HAP-1 (cell line): ENCODE data around the gene JAK1.

Source experiments
- DNase-seq, 2 experiments: peaks; one replicate each; pipeline ENCODE4 v3.0.0-alpha.2; 2016 to 2020; ENCODE audit warnings: low spot score in 2 of 2
- H3K27me3 ChIP-seq: fragments of 250-450 bp; sonication (Bioruptor Pico); 2 replicates; pipeline ENCODE4 v1.5.1; 2020; ENCODE audit warnings: low read depth, mild to moderate bottlenecking, moderate library complexity
- H3K36me3 ChIP-seq: fragments of 250-450 bp; sonication (Bioruptor Pico); replicated peaks from 2 replicates; pipeline ENCODE4 v1.5.1; 2020; ENCODE audit warnings: mild to moderate bottlenecking
- H3K4me1 ChIP-seq: fragments of 250-450 bp; sonication (Bioruptor Pico); 2 replicates; pipeline ENCODE4 v1.5.1; 2020; ENCODE audit warnings: mild to moderate bottlenecking
- H3K4me3 ChIP-seq: fragments of 250-450 bp; sonication (Bioruptor Pico); 2 replicates; pipeline ENCODE4 v1.5.1; 2020; ENCODE audit warnings: mild to moderate bottlenecking, moderate library complexity
- H3K9me3 ChIP-seq: fragments of 250-450 bp; sonication (Bioruptor Pico); 2 replicates; pipeline ENCODE4 v1.5.1; 2020; ENCODE audit warnings: mild to moderate bottlenecking, moderate library complexity
- in situ Hi-C: fragments of 300-500 bp; cut with MboI; formaldehyde crosslinking; loops from 3 replicates; pipeline ENCODE4 v1.14.3; 2020; ENCODE audit warnings: low sequenced_read_pairs, inconsistent platforms, mixed read lengths

JAK1 gene

DNA sequence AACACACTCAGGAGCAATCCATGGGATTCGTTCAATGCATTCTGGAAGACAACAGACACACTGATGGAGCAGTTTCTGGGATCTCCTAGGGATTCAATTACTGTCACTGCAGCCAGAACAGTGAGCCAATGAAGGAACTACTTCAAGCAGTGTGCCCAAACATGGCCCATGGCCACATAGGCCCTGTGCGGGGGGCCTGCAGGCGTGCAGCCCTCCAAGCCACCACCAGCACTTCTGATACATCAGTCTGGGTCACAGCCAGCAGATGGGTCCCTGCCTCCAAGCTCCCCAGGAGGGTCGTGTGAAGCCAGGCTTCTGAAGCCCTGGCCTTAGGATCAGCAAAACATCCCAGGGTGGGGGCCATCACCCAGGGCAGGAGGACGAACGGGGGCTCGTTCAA is 122.2 kb downstream of the JAK1 start:
- Histone ChIP-seq H3K27me3 (no peaks in the 10 kb centered on the region), H3K9me3 (no peaks in the 10 kb centered on the region), H3K36me3 (no peaks in the 10 kb centered on the region), H3K4me1 (no peaks in the 10 kb centered on the region), H3K4me3 (no peak overlapping the region)
- no peak for DNase-seq
- in situ Hi-C loops = no loop called here

DNA sequence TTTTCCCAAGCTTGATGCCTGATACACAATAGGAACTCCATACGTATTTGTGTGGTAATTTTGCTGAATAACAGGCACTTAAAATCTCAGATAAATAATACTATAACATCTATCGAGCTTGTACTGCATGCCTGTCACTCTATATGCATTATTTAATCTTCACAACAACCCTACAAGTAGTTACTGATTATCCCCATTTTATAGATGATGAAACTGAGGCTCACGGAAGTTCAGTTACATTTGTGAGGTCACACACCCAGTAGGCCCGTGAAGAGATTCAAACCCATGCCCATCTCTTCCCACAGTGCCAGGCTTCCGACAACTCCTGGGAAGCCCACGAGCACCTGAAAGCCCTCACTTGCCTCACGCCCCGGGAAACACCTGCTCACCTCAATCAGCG is 122.7 kb downstream of the JAK1 start:
- Histone ChIP-seq H3K27me3 (no peaks in the 10 kb centered on the region), H3K9me3 (no peaks in the 10 kb centered on the region), H3K36me3 (no peaks in the 10 kb centered on the region), H3K4me3 (no peak overlapping the region), H3K4me1 (no peaks in the 10 kb centered on the region)
- in situ Hi-C loops = no loop called here
- DNase-seq = no peak

DNA sequence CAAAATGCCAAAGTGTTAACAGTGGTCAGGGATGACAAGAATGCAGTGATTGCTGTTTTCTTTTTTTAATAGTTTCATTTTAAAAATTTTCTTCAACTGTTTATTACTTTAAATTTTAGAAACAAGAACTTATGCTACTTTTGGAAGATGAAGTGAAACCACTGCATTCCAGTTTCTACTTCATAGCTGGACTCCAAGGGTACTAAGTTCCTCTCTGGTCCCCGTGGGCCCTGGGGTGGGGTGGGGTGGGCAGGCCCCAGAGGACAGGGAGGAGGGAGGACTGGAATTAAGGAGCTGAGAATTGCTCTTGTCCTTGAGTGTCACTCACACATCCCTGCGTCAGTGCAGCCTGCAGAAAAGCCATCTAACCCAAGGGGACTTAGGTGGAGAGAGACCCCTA is 124.1 kb downstream of the JAK1 start:
- in situ Hi-C loops = no loop called here
- DNase-seq = no peak
- H3K36me3 ChIP-seq = peaks cover 6% of the 10 kb centered on the region; the same call in 1 of the 2 replicates
- H3K9me3 ChIP-seq = no peaks in the 10 kb centered on the region
- no peaks in the 10 kb centered on the region for H3K27me3 ChIP-seq
- no peak overlapping the region for H3K4me3 ChIP-seq
- no peaks in the 10 kb centered on the region for H3K4me1 ChIP-seq

DNA sequence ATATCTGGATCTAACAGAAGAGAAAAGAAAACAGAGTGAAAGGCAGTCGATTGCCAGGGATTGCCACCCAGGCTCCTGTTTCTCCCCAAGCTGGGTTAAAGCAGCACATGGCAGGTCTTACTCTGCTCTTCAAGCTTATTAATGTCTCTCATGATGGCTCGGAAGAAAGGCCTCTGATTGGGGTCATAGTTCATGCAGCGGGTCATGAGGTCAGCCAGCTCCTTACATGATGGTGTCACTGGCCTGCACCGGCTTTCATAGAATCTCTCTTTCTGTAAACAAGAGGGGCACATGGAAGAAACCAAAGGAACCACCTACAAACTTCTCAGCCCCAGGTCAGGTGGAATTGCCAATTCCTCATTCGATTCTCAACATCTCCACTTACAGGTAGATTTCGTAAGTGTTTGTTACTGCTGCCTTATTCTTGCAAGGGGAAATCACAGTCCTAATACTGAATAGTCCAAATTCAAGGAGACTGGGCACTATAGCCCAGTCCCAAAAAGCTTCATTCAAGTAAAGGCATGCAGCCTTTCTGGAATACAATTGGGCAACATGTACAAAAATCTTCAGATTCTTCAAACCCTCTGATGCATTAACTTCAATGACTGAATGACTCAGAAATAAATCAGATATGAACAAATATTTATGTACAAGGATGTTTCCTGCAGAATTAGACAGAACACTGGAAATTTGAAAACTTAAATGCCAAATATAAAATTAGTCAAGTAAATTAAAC is 124.9 kb downstream of the JAK1 start:
- no peaks in the 10 kb centered on the region for H3K4me1 ChIP-seq
- peaks cover 7% of the 10 kb centered on the region; the same call in 1 of the 2 replicates for H3K36me3 ChIP-seq
- no peak overlapping the region for H3K4me3 ChIP-seq
- DNase-seq = no peak
- no peaks in the 10 kb centered on the region for H3K9me3 ChIP-seq
- H3K27me3 ChIP-seq = no peaks in the 10 kb centered on the region
- in situ Hi-C loops = no loop called here

DNA sequence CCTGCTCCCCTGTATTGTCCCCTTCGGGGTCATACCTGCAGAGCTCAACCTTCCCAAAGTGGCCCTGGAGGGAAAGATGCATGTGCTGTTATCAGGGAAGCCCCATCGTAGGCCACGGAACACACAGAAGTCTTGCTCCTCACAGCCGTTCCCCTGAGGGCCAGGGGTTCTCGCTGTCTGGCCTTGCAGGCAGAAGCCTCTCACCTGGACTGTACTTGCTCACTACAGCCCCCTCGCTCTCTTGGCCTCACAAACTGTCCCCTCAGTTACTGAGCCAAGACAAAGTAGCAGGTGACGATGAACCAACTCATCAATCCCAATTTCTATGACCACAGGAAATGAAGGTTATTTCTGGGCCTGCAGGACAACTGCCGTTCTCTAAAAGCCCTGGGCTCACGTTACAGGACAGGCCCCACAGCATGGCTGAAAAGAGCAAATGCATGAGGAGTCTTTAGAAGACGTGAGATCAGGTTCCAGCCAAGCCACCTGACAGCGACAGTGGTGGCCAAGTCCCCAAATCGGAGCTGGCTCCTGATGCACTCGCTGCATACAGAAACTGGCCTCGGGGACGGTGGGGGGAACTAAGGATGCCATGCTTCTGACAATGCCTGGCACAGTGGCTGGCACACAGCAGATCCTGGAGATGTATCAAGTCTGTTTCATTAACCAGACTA is 126.5 kb downstream of the JAK1 start:
- Histone ChIP-seq H3K9me3 (no peaks in the 10 kb centered on the region), H3K36me3 (peaks cover 7% of the 10 kb centered on the region; the same call in 1 of the 2 replicates), H3K4me3 (no peak overlapping the region), H3K27me3 (no peaks in the 10 kb centered on the region), H3K4me1 (no peaks in the 10 kb centered on the region)
- in situ Hi-C loops = no loop called here
- no peak for DNase-seq

DNA sequence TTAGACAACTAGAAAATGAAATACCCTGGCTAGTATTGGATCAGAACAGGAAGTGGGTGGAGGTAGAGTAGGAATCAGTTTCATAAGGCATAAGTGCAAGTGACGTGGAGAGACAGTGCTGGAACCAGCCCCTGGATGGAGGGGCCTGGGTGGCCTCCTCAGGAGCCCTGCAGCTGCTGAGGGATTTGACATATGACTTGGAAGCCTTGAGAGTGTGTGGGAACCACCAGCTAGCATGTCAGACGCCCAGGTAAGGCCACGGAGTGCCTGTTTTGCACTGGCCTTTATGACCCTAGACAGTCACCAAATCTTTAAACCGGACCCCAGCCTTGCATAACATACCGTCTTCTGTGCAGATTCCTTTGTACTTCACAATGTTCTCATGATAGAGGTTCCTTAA is 127.1 kb downstream of the JAK1 start:
- in situ Hi-C loops = no loop called here
- Histone ChIP-seq H3K36me3 (peaks cover 8% of the 10 kb centered on the region), H3K4me1 (no peaks in the 10 kb centered on the region)

DNA sequence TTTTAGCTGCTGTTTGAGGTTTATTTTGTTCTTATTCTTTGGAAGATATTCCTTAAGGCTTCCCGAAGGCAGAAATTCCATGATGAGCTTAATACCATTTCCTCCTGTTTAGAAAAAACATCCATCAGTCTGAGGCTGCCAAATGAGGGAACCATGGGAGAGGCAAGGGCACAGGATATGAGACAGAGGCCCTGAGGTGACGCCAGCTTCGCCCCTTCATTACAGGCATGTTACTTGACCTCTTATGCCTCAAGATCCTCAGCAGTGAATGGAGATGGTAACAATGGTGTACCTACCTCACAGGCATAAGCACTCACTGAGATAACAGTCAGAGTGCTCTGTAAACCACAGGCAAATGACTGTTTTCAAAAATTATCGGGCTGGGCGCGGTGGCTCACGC is 127.9 kb downstream of the JAK1 start:
- peaks cover 16% of the 10 kb centered on the region for H3K36me3 ChIP-seq
- DNase-seq = no peak
- in situ Hi-C loops = no loop called here

More for the DNA sequence above, 127.1 kb downstream of the JAK1 start:
- Histone ChIP-seq H3K4me3 (no peak overlapping the region), H3K9me3 (no peaks in the 10 kb centered on the region), H3K27me3 (no peaks in the 10 kb centered on the region)
- no peak for DNase-seq

DNA sequence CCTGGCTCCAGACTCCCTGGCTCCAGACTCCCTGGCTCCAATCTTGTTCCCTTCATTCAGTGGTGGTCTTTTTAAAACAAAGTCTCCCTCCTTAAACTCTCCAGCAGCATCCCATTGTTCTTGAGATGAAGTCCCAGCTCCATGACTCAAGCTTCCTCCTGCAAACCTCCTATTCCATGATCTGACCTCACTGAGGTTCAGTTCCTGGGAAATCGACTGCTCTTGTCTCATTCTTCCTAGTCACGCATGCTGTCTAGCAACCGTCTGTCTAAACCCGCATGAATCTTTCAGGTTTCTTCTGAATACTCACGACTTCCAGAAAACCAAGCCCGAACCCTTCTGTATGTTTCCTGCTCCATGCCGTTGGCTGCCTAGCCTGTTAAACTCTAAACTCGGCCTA is 129.5 kb downstream of the JAK1 start:
- Histone ChIP-seq H3K9me3 (no peaks in the 10 kb centered on the region), H3K4me1 (no peaks in the 10 kb centered on the region), H3K27me3 (no peaks in the 10 kb centered on the region), H3K36me3 (peaks cover 26% of the 10 kb centered on the region), H3K4me3 (no peak overlapping the region)
- no peak for DNase-seq
- in situ Hi-C loops = no loop called here

More for the DNA sequence above, 127.9 kb downstream of the JAK1 start:
- Histone ChIP-seq H3K9me3 (no peaks in the 10 kb centered on the region), H3K4me1 (no peaks in the 10 kb centered on the region), H3K4me3 (no peak overlapping the region), H3K27me3 (no peaks in the 10 kb centered on the region)

DNA sequence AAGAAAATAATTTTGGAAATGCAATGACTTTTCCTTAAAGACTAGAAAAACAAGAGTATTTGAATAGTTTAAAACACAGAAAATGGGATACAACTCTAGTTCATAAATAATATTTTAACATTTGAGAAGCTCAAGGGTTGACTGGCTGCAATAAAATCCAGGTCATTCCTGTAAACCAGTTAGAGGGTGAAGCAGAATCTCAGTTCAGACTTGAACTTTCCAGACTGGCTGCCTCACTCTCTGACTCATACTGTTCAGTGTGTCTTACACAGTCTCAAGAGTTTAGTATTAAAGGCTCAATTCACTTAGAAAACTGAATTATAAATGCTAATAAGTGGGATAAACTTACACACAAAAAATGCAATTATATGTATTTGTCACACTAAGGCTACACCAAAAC is 131.6 kb downstream of the JAK1 start:
- DNase-seq = no peak
- Histone ChIP-seq H3K4me3 (no peak overlapping the region), H3K36me3 (peaks cover 26% of the 10 kb centered on the region), H3K27me3 (no peaks in the 10 kb centered on the region), H3K4me1 (no peaks in the 10 kb centered on the region), H3K9me3 (no peaks in the 10 kb centered on the region)
- in situ Hi-C loops = no loop called here

DNA sequence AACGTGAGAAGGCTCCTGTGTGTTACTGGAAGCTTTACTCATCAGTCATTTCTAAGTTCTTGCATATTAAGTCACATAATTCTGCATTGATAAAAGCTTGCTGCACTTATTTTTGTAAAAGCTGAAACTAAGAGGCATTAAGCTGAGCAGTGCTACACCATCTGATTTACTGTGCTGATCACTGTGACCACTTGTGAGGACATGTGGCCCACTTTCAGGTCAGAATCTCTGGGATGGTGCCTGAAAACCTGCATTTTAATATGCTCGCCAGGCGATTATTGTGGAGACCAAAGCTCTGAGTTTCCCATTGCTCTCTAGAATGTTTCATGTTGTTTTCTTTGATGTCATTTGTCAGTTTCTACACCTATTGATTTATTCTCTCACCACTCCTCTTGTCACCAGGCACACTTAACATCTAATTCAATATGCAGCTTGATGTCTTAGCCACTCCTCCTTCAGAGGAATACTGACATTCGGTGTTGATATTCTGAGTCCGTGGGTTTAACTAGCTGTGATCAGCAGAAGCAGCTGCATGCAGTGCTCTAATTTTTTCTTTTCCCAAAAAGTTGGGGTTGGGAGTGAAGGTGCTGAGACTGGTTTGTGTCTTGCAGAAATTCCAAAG is 136.2 kb downstream of the JAK1 start:
- Histone ChIP-seq H3K36me3 (peaks cover 19% of the 10 kb centered on the region), H3K4me3 (no peak overlapping the region), H3K4me1 (peaks cover 7% of the 10 kb centered on the region; the same call in 1 of the 2 replicates), H3K27me3 (no peaks in the 10 kb centered on the region), H3K9me3 (no peaks in the 10 kb centered on the region)
- in situ Hi-C loops = no loop called here
- no peak for DNase-seq

DNA sequence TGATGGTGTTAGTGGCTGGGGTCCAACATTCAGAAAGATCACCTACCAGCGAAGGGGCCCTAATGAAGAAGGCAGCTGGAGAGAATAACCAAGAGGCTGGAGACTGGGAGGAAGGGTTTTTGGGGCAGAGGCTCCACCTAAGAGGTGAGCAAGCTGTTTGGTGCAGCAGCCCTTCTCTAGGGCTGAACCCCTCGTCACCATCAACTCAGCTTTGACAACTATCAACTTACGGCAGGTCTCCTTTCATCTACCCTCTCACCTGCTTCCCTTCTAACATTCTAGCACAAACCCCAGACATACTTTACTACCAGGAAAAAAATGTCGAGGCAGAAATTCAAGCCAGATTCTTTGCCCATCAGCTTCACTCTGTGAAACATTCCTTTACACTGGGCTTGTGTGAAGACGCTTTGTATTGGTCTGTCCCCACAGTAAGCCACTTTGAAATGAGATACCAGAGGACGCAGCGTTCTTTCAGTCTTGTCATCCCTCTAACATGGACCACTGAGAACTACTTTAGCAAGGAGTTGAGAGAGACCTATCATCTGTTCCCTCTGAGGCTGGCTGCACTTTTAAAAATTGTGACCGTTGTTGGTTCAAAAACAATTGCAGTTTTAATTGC is 136.8 kb downstream of the JAK1 start:
- in situ Hi-C loops = loop anchor here (10.0 kb wide), 1 partner anchor 565 kb away; no protein-coding TSS in a partner anchor
- peaks cover 7% of the 10 kb centered on the region; the same call in 1 of the 2 replicates for H3K4me1 ChIP-seq
- no peaks in the 10 kb centered on the region for H3K9me3 ChIP-seq
- H3K4me3 ChIP-seq = no peak overlapping the region
- H3K27me3 ChIP-seq = no peaks in the 10 kb centered on the region
- DNase-seq = no peak
- H3K36me3 ChIP-seq = peaks cover 19% of the 10 kb centered on the region

DNA sequence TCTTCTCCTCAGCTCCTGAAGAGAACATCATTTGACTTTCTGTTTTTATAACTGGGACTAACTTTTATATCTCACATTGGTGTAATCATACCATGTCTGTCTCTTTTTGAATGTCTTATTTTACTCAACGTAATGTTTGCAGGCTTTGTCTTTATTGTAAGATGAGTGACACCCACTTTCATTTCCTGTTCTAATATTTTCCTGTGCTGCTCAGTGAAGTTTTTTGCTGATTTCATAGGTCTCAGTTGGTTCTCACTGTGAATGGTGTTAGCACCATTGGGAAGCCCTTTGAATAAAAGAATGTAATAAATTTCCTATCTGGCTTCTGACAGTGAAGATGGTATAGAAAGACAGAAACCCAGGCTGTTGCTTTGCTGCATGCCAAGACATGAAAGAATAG is 137.5 kb downstream of the JAK1 start:
- in situ Hi-C loops = loop anchor here (10.0 kb wide), 1 partner anchor 564 kb away; no protein-coding TSS in a partner anchor
- no peak for DNase-seq
- peaks cover 14% of the 10 kb centered on the region for H3K36me3 ChIP-seq

DNA sequence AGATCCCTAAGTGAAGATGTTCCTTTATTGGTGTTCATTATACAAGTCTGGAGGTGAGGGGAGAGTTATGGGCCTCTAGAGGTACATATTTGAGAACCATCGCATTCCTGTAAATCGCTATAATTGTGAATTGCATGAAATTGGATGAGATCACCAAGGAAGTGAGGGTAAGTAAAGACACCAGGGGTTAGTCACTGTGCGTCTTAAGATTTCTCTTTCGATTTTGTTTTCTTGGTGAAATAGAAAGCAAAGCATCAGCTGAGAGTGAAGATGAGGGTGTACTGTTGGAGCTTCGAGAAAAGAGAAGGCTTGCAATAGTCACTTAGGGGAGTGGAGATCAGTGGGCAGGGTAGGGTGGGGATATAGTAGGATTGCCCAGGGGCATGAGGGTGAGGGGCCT is 139.4 kb downstream of the JAK1 start:
- no peak for DNase-seq
- Histone ChIP-seq H3K9me3 (no peaks in the 10 kb centered on the region), H3K4me1 (peaks cover 7% of the 10 kb centered on the region; the same call in 1 of the 2 replicates), H3K36me3 (peaks cover under 1% of the 10 kb centered on the region), H3K4me3 (no peak overlapping the region), H3K27me3 (no peaks in the 10 kb centered on the region)
- in situ Hi-C loops = loop anchor here (10.0 kb wide), 1 partner anchor 562 kb away; no protein-coding TSS in a partner anchor

More for the DNA sequence above, 137.5 kb downstream of the JAK1 start:
- Histone ChIP-seq H3K4me3 (no peak overlapping the region), H3K27me3 (no peaks in the 10 kb centered on the region), H3K4me1 (peaks cover 7% of the 10 kb centered on the region; the same call in 1 of the 2 replicates), H3K9me3 (no peaks in the 10 kb centered on the region)
